Osteoblast (primary cell): ENCODE data around the gene PCDHB13. TPM values are rescaled to one million over a fixed set of nuclear protein-coding genes. Genes with fewer than 3 reads are reported as not detected.
"Not testable (repeated sequence)": the region's sequence is repeated elsewhere in the genome, so short reads cannot be mapped to it uniquely, and the experiment has no call there.

Experiments
- DNase-seq: peaks from one replicate; pipeline ENCODE4 v3.0.0; 2011; ENCODE audit warnings: low spot score, mixed read lengths; ENCODE audit not compliant: insufficient read length; ENCODE audit errors: missing footprints
- H2AFZ ChIP-seq: 2 replicates; pipeline ENCODE4 v1.6.0; 2011; ENCODE audit warnings: mild to moderate bottlenecking, low read length
- H3K27ac ChIP-seq: 2 replicates; pipeline ENCODE4 v1.5.1; 2011; ENCODE audit warnings: mild to moderate bottlenecking, low read depth, low read length, moderate library complexity
- H3K27me3 ChIP-seq: 2 replicates; pipeline ENCODE4 v1.6.0; 2012; ENCODE audit warnings: mild to moderate bottlenecking, control low read depth, inconsistent platforms, low read length, moderate library complexity; ENCODE audit not compliant: insufficient read depth
- H3K36me3 ChIP-seq: 2 replicates; pipeline ENCODE4 v1.5.1; 2011; ENCODE audit warnings: mild to moderate bottlenecking, low read length, control low read depth, moderate library complexity; ENCODE audit not compliant: insufficient read depth
- H3K4me1 ChIP-seq: 2 replicates; pipeline ENCODE4 v1.5.1; 2011; ENCODE audit warnings: mild to moderate bottlenecking, low read length, control low read depth, moderate library complexity; ENCODE audit not compliant: insufficient read depth
- H3K4me2 ChIP-seq: 2 replicates; pipeline ENCODE4 v1.6.0; 2011; ENCODE audit warnings: mild to moderate bottlenecking, low read length; ENCODE audit not compliant: insufficient read depth
- H3K4me3 ChIP-seq: fragments of 200-600 bp; sonication (generic); 3 replicates; pipeline ENCODE4 v1.5.1; 2012; ENCODE audit warnings: mild to moderate bottlenecking, low read length, inconsistent platforms; ENCODE audit not compliant: insufficient read depth
- H3K79me2 ChIP-seq: 2 replicates; pipeline ENCODE4 v1.6.0; 2012; ENCODE audit warnings: mild to moderate bottlenecking, low read length, control low read depth, inconsistent platforms; ENCODE audit not compliant: insufficient read depth
- H3K9me3 ChIP-seq: 2 replicates; pipeline ENCODE4 v1.5.1; 2011; ENCODE audit warnings: low read depth, low read length, control low read depth
- H4K20me1 ChIP-seq: 2 replicates; pipeline ENCODE4 v1.6.0; 2012; ENCODE audit warnings: mild to moderate bottlenecking, low read length, control low read depth; ENCODE audit not compliant: insufficient read depth
- CTCF ChIP-seq: IDR thresholded peaks from 2 replicates; pipeline ENCODE4 v1.5.1; 2011; ENCODE audit warnings: mild to moderate bottlenecking, low read depth, low read length, moderate library complexity; ENCODE audit errors: extremely low read depth
- total RNA-seq: library from RNA; depleted of rRNA; stranded (reverse); fragments of >200 nt; gene quantifications from 2 replicates; pipeline ENCODE4 v1.2.3, GENCODE V29; 2012

Gene PCDHB13
- total RNA-seq, 1 donor = 2.2 TPM

- Histone ChIP-seq H3K4me3 (no peak within 1 kb of the TSS), H3K27me3 (no peaks in the 10 kb centered on the region), H3K36me3 (no peaks in the 10 kb centered on the region), H3K27ac (no peak within 1 kb of the TSS), H3K9me3 (peaks cover 17% of the 10 kb centered on the region), H2AFZ (no peak within 1 kb of the TSS), H4K20me1 (no peaks in the 10 kb centered on the region), H3K4me1 (no peaks in the 10 kb centered on the region), H3K4me2 (no peak within 1 kb of the TSS), H3K79me2 (no peaks in the 10 kb centered on the region)
- TF ChIP-seq CTCF = peak; percentile 6
- DNase-seq = peak; percentile 75
These were observed 31.6 kb downstream of the PCDHB13 start, which contains the start of gene PCDHB15 for GRCh38 chr5:141245250-141245717. Gene PCDHB15 (plus strand): TSS chr5:141245395. CDS start chr5:141245579, 184 bp downstream.

GRCh38 chr5:141246971-141247370, 33.3 kb downstream of the PCDHB13 start:
- not testable (repeated sequence) for H3K27ac ChIP-seq, H2AFZ ChIP-seq, H3K27me3 ChIP-seq, H3K4me3 ChIP-seq, H4K20me1 ChIP-seq, H3K4me2 ChIP-seq, DNase-seq, H3K79me2 ChIP-seq, H3K4me1 ChIP-seq, H3K36me3 ChIP-seq
- H3K9me3 ChIP-seq = peaks cover 17% of the 10 kb centered on the region

GRCh38 chr5:141247434-141247833, 33.7 kb downstream of the PCDHB13 start:
- not testable (repeated sequence) for H3K27me3 ChIP-seq, H3K4me3 ChIP-seq, H3K79me2 ChIP-seq, H4K20me1 ChIP-seq, H3K36me3 ChIP-seq, H3K4me2 ChIP-seq, H3K27ac ChIP-seq, H3K4me1 ChIP-seq, H2AFZ ChIP-seq, DNase-seq
- H3K9me3 ChIP-seq = peaks cover 17% of the 10 kb centered on the region

- no peaks in the 10 kb centered on the region for H3K27me3 ChIP-seq
- H3K4me1 ChIP-seq = no peaks in the 10 kb centered on the region
- H3K27ac ChIP-seq = no peak overlapping the region
- no peak overlapping the region for H3K4me3 ChIP-seq
- peaks cover 19% of the 10 kb centered on the region for H3K9me3 ChIP-seq
- H3K79me2 ChIP-seq = no peaks in the 10 kb centered on the region
- no peaks in the 10 kb centered on the region for H3K36me3 ChIP-seq
- H4K20me1 ChIP-seq = no peaks in the 10 kb centered on the region
- no peak for TF ChIP-seq CTCF
- H3K4me2 ChIP-seq = no peak overlapping the region
- no peak for DNase-seq
- no peak overlapping the region for H2AFZ ChIP-seq
These were observed 36.9 kb downstream of the PCDHB13 start for GRCh38 chr5:141250576-141250975.

GRCh38 chr5:141258464-141258863, 44.7 kb downstream of the PCDHB13 start:
- Histone ChIP-seq H3K79me2 (no peaks in the 10 kb centered on the region), H3K36me3 (no peaks in the 10 kb centered on the region), H3K4me2 (no peak overlapping the region), H3K9me3 (peaks cover 28% of the 10 kb centered on the region), H3K27me3 (no peaks in the 10 kb centered on the region), H3K27ac (no peak overlapping the region), H4K20me1 (no peaks in the 10 kb centered on the region), H2AFZ (no peak overlapping the region), H3K4me1 (no peaks in the 10 kb centered on the region), H3K4me3 (no peak overlapping the region)
- TF ChIP-seq CTCF = no peak
- DNase-seq = no peak
